Measurements from ENCODE around the gene SERINC5.

Gene SERINC5

DNA sequence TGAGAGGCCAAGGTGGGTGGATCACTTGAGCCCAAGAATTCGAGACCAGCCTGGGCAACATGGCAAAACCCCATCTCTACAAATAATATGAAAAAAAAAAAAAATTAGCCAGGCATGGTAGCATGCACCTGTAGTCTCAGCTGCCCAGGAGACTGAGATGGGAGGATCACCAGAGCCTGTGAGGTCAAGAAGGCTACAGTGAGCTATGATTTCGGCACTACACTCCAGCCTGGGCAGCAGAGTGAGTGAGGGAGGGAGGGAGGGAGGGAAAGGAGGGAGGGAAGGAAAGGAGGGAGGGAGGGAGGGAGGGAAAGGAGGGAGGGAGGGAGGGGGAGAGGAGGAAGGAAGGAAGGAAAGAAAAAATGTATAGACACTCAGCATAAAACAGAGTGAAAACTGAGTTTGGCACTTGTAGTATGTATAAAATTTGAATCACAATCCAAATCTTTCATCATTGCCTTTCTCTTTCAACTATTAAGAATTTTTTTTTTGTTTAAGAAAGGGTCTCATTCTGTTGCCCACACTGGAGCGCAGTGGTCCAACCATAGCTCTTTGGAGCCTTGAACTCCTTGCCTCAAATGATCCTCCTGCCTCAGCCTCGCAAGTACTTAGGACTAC, 27.8 kb downstream of the SERINC5 start:
- H3K4me3 ChIP-seq (ENCODE audit: low read depth, low read length), result no peak overlapping the region
- H3K27ac ChIP-seq (ENCODE audit: low read depth, low read length), result no peak overlapping the region
- no peak overlapping the region for H3K9ac ChIP-seq (ENCODE audit: low read length)
- no peaks in the 10 kb centered on the region for H3K9me3 ChIP-seq (ENCODE audit: control insufficient read depth, insufficient read depth, low read depth, low read length)
- peaks cover 18% of the 10 kb centered on the region for H3K4me1 ChIP-seq (ENCODE audit: control insufficient read depth, insufficient read depth, low read length)
- peaks cover 7% of the 10 kb centered on the region; the same call in 1 of the 2 replicates for H3K36me3 ChIP-seq (ENCODE audit: control insufficient read depth, insufficient read depth, low read length)
- H3K27me3 ChIP-seq (ENCODE audit: control insufficient read depth, insufficient read depth, low read length), result no peaks in the 10 kb centered on the region

GRCh38 chr5:80225934-80226326, 29.9 kb downstream of the SERINC5 start:
- Histone ChIP-seq H3K27ac (ENCODE audit: low read depth, low read length) (no peak overlapping the region), H3K9me3 (ENCODE audit: control insufficient read depth, insufficient read depth, low read depth, low read length) (no peaks in the 10 kb centered on the region), H3K4me1 (ENCODE audit: control insufficient read depth, insufficient read depth, low read length) (peaks cover 14% of the 10 kb centered on the region), H3K27me3 (ENCODE audit: control insufficient read depth, insufficient read depth, low read length) (no peaks in the 10 kb centered on the region), H3K9ac (ENCODE audit: low read length) (no peak overlapping the region), H3K36me3 (ENCODE audit: control insufficient read depth, insufficient read depth, low read length) (peaks cover 7% of the 10 kb centered on the region; the same call in 1 of the 2 replicates), H3K4me3 (ENCODE audit: low read depth, low read length) (no peak overlapping the region)

DNA sequence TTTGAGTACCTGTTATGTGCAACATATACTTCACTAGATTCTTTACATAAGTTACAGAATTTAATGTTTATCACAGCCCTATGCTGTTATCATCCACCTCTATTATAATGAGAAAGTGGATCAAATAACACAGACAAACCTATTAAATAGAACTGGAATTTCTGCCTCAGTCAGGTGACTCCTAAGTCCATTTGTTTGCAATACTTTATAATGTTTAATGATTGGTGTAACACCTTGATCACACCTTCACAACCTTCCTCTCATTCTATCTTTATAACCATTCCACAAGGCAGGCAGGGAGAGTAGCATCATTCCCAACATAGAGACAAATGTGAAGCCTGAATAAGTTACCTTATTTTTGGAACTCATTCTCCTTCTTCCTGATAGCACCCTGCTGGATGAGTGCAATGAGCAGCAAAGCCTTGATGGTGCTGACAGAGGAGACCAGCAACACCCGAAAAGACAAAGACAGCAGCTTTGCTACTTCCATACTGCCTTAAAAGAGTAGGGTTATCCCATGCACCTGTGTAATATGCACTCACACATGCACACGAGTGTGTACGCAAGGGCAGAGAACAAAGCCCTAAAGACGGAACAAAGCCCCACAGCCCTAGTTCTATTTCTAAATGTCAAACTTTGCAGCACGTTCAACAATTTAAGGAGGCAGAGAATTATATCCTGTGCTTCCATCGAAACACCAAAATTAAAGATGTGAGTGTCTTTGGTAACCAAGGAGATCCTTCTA, 30.5 kb downstream of the SERINC5 start:
- Histone ChIP-seq H3K9me3 (ENCODE audit: control insufficient read depth, insufficient read depth, low read depth, low read length) (no peaks in the 10 kb centered on the region), H3K4me3 (ENCODE audit: low read depth, low read length) (no peak overlapping the region), H3K27ac (ENCODE audit: low read depth, low read length) (no peak overlapping the region), H3K36me3 (ENCODE audit: control insufficient read depth, insufficient read depth, low read length) (peaks cover 13% of the 10 kb centered on the region; the same call in 1 of the 2 replicates), H3K9ac (ENCODE audit: low read length) (no peak overlapping the region), H3K27me3 (ENCODE audit: control insufficient read depth, insufficient read depth, low read length) (no peaks in the 10 kb centered on the region), H3K4me1 (ENCODE audit: control insufficient read depth, insufficient read depth, low read length) (peaks cover 14% of the 10 kb centered on the region)

GRCh38 chr5:80223561-80223960, 32.3 kb downstream of the SERINC5 start:
- no peaks in the 10 kb centered on the region for H3K27me3 ChIP-seq (ENCODE audit: control insufficient read depth, insufficient read depth, low read length)
- no peak overlapping the region for H3K4me3 ChIP-seq (ENCODE audit: low read depth, low read length)
- no peak overlapping the region for H3K9ac ChIP-seq (ENCODE audit: low read length)
- H3K36me3 ChIP-seq (ENCODE audit: control insufficient read depth, insufficient read depth, low read length), result peaks cover 16% of the 10 kb centered on the region; the same call in 1 of the 2 replicates
- no peaks in the 10 kb centered on the region for H3K9me3 ChIP-seq (ENCODE audit: control insufficient read depth, insufficient read depth, low read depth, low read length)
- peaks cover 20% of the 10 kb centered on the region for H3K4me1 ChIP-seq (ENCODE audit: control insufficient read depth, insufficient read depth, low read length)
- no peak overlapping the region for H3K27ac ChIP-seq (ENCODE audit: low read depth, low read length)

GRCh38 chr5:80220245-80220897, 35.5 kb downstream of the SERINC5 start:
- Histone ChIP-seq H3K9ac (ENCODE audit: low read length) (no peak overlapping the region), H3K27me3 (ENCODE audit: control insufficient read depth, insufficient read depth, low read length) (no peaks in the 10 kb centered on the region), H3K4me3 (ENCODE audit: low read depth, low read length) (no peak overlapping the region), H3K36me3 (ENCODE audit: control insufficient read depth, insufficient read depth, low read length) (peaks cover 19% of the 10 kb centered on the region; the same call in 1 of the 2 replicates), H3K27ac (ENCODE audit: low read depth, low read length) (0 out of 2 replicates have a peak overlapping the region, but pooled peaks have one; percentile 4), H3K9me3 (ENCODE audit: control insufficient read depth, insufficient read depth, low read depth, low read length) (no peaks in the 10 kb centered on the region), H3K4me1 (ENCODE audit: control insufficient read depth, insufficient read depth, low read length) (peaks cover 34% of the 10 kb centered on the region)

DNA sequence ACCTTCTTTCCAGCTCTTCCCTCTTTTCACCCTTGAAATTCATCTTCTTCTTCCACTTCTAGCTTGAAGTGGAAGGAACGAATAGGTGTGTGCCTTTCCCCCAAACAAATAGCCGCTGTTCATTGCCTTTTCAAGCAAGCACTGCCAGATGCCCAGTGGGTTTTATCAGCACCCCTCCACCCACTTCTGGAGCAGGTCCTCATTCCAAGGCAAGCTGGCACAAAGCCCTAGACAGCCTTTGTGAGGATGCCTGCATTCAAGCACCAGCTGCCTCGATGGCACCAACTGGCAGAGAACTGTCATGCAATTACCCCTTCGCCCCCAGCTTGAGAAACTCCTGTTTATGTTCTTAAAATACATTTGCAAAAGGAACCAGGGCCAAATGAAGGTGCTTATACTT, 36.5 kb downstream of the SERINC5 start:
- no peak overlapping the region for H3K9ac ChIP-seq (ENCODE audit: low read length)
- peaks cover 34% of the 10 kb centered on the region for H3K4me1 ChIP-seq (ENCODE audit: control insufficient read depth, insufficient read depth, low read length)
- peaks cover 14% of the 10 kb centered on the region; the same call in 1 of the 2 replicates for H3K36me3 ChIP-seq (ENCODE audit: control insufficient read depth, insufficient read depth, low read length)
- no peak overlapping the region for H3K4me3 ChIP-seq (ENCODE audit: low read depth, low read length)
- no peak overlapping the region for H3K27ac ChIP-seq (ENCODE audit: low read depth, low read length)
- H3K27me3 ChIP-seq (ENCODE audit: control insufficient read depth, insufficient read depth, low read length), result no peaks in the 10 kb centered on the region
- H3K9me3 ChIP-seq (ENCODE audit: control insufficient read depth, insufficient read depth, low read depth, low read length), result no peaks in the 10 kb centered on the region

DNA sequence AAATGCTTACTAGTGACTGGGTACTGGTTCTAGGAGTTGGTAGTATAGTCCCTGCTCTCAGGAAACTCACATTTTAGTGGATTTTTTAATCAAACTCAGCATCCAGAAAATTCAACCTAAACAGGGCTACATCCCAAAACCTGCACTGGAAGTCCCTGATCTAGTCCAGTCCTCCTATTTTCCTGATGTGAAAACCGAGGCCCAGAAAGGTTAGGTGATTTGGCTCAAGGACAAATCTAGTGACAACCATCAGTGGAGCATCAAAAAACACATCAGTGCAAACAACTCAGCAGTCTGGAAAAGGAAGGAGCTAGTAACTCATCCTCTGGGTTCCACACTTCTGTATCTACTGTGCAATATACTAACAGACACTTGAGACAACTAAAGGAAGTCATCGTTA, 38.2 kb downstream of the SERINC5 start:
- H3K27me3 ChIP-seq (ENCODE audit: control insufficient read depth, insufficient read depth, low read length), result no peaks in the 10 kb centered on the region
- H3K36me3 ChIP-seq (ENCODE audit: control insufficient read depth, insufficient read depth, low read length), result peaks cover 14% of the 10 kb centered on the region; the same call in 1 of the 2 replicates
- H3K9me3 ChIP-seq (ENCODE audit: control insufficient read depth, insufficient read depth, low read depth, low read length), result no peaks in the 10 kb centered on the region
- H3K4me3 ChIP-seq (ENCODE audit: low read depth, low read length), result no peak overlapping the region
- no peak overlapping the region for H3K27ac ChIP-seq (ENCODE audit: low read depth, low read length)
- peaks cover 40% of the 10 kb centered on the region for H3K4me1 ChIP-seq (ENCODE audit: control insufficient read depth, insufficient read depth, low read length)
- H3K9ac ChIP-seq (ENCODE audit: low read length), result no peak overlapping the region

DNA sequence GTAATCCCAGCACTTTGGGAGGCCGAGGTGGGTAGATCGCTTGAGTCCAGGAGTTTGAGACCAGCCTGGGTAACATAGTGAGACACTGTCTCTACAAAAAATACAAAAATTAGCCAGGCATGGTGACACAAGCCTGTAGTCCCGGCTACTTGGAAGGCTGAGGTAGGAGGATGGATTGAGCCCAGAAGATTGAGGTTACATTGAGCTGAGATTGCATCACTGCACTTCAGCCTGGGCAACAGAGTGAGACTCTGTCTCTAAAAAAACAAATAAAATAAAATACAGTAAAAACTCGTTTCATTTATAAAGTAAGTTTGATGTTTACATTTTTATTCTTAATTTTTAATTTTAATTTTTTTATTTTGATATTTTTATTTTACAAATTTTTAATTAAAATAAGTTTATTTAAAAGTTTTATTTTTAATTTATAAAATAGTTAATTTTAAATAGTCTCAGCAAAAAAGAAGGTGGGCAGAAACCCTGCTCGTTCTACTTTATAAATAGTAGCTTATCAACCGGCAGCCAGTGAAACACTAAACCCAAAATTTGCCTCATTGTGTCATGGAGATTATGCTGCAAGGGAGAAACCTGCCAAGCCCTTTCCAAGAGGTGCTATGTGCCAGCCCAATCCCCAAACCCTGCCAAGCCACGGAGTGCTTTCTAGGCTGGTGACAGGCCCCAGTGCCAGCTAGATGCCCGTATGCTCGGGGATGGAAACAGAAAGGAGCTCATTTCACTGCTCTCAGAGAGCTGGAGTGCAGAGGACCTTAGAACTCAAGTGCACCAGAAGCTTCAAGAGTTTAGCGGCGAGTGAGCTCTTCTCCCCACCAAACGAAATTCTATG, 38.9 kb downstream of the SERINC5 start:
- H3K9ac ChIP-seq (ENCODE audit: low read length), result no peak overlapping the region
- H3K36me3 ChIP-seq (ENCODE audit: control insufficient read depth, insufficient read depth, low read length), result peaks cover 14% of the 10 kb centered on the region; the same call in 1 of the 2 replicates
- no peak overlapping the region for H3K27ac ChIP-seq (ENCODE audit: low read depth, low read length)
- no peak overlapping the region for H3K4me3 ChIP-seq (ENCODE audit: low read depth, low read length)
- H3K4me1 ChIP-seq (ENCODE audit: control insufficient read depth, insufficient read depth, low read length), result peaks cover 46% of the 10 kb centered on the region
- no peaks in the 10 kb centered on the region for H3K27me3 ChIP-seq (ENCODE audit: control insufficient read depth, insufficient read depth, low read length)
- no peaks in the 10 kb centered on the region for H3K9me3 ChIP-seq (ENCODE audit: control insufficient read depth, insufficient read depth, low read depth, low read length)

GRCh38 chr5:80216096-80216495, 39.8 kb downstream of the SERINC5 start:
- Histone ChIP-seq H3K4me3 (ENCODE audit: low read depth, low read length) (no peak overlapping the region), H3K27ac (ENCODE audit: low read depth, low read length) (no peak overlapping the region), H3K9me3 (ENCODE audit: control insufficient read depth, insufficient read depth, low read depth, low read length) (no peaks in the 10 kb centered on the region), H3K27me3 (ENCODE audit: control insufficient read depth, insufficient read depth, low read length) (no peaks in the 10 kb centered on the region), H3K4me1 (ENCODE audit: control insufficient read depth, insufficient read depth, low read length) (peaks cover 54% of the 10 kb centered on the region), H3K9ac (ENCODE audit: low read length) (no peak overlapping the region), H3K36me3 (ENCODE audit: control insufficient read depth, insufficient read depth, low read length) (peaks cover 14% of the 10 kb centered on the region; the same call in 1 of the 2 replicates)

DNA sequence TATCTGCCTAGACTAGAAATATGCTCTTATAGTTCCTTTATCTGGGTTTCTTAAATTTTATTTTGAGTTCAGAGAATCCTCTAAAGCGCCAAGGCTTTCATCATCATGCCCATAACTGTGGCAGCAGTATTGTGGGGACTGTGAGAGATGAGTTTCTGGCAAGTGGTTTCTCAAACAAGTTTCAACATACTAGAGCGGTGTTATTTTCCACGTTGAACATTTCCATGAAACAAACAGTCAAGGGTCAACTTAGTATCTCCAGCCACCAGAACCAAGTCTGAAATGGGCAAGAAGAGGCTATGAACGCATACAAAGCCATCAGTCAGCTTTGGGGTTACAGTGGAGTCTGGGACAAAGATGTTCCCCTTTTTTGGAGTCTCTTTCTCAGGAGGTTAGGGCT, 40.3 kb downstream of the SERINC5 start:
- Histone ChIP-seq H3K27ac (ENCODE audit: low read depth, low read length) (no peak overlapping the region), H3K27me3 (ENCODE audit: control insufficient read depth, insufficient read depth, low read length) (no peaks in the 10 kb centered on the region), H3K4me1 (ENCODE audit: control insufficient read depth, insufficient read depth, low read length) (peaks cover 55% of the 10 kb centered on the region)

More for the DNA sequence above, 40.3 kb downstream of the SERINC5 start:
- Histone ChIP-seq H3K9me3 (ENCODE audit: control insufficient read depth, insufficient read depth, low read depth, low read length) (no peaks in the 10 kb centered on the region), H3K9ac (ENCODE audit: low read length) (no peak overlapping the region), H3K4me3 (ENCODE audit: low read depth, low read length) (no peak overlapping the region), H3K36me3 (ENCODE audit: control insufficient read depth, insufficient read depth, low read length) (peaks cover 10% of the 10 kb centered on the region; the same call in 1 of the 2 replicates)
